Psoas muscle (tissue), 8 donors: ENCODE data around the gene DOCK2. TPM values are rescaled to one million over a fixed set of nuclear protein-coding genes. Genes with fewer than 3 reads are reported as not detected.
"Not testable (repeated sequence)": the region's sequence is repeated elsewhere in the genome, so short reads cannot be mapped to it uniquely, and the experiment has no call there.

Experiments used
- ATAC-seq, 4 donors: fragments of 200-7000 bp; cut with Tn5 transposase; one replicate each; pipeline ENCODE4 v1.9.1; 2020; ENCODE audit warnings: moderate library complexity in 3 of 4, mild to moderate bottlenecking in 2 of 4
- DNase-seq, 2 donors: peaks; one replicate each; pipeline ENCODE4 v3.0.0-alpha.2; 2020
- H3K27ac ChIP-seq: fragments of 200-600 bp; one replicate; pipeline ENCODE4 v1.8.0; 2022
- H3K27me3 ChIP-seq, 3 donors: fragments of 200-600 bp in 1 of 3; one replicate each; pipeline versions ENCODE4 v1.6.1 to v1.8.0; 2013 to 2022; ENCODE audit warnings: low read length in 2 of 3, mild to moderate bottlenecking in 2 of 3, moderate library complexity in 1 of 3; ENCODE audit not compliant: insufficient read depth in 3 of 3
- H3K36me3 ChIP-seq, 2 donors: fragments of 200-600 bp in 1 of 2; one replicate each; pipeline versions ENCODE4 v1.6.1 to v1.8.0; 2013 to 2022; ENCODE audit warnings: low read depth in 1 of 2, mild to moderate bottlenecking in 1 of 2, moderate library complexity in 1 of 2; ENCODE audit not compliant: insufficient read depth in 1 of 2
- H3K4me1 ChIP-seq: fragments of 200-600 bp; one replicate; pipeline ENCODE4 v1.8.0; 2022
- H3K4me3 ChIP-seq: fragments of 200-600 bp; one replicate; pipeline ENCODE4 v1.8.0; 2022; ENCODE audit warnings: mild to moderate bottlenecking
- H3K9me3 ChIP-seq: fragments of 200-600 bp; one replicate; pipeline ENCODE4 v1.8.0; 2022
- CTCF ChIP-seq: fragments of 200-600 bp; IDR thresholded peaks from one replicate; pipeline ENCODE4 v1.8.0; 2022; ENCODE audit warnings: antibody characterized with exemption
- WGBS, 3 donors: extraction: QIAGEN DNeasy Blood & Tissue Kit; methylation state at CpG; one replicate each; pipeline versions ENCODE4 v1.1.6 to v1.1.7; 2013; 5-methylcytosine and 5-hydroxymethylcytosine counted together
- intact Hi-C, 2 donors: fragments of 100-400 bp; cut with DNase I; formaldehyde crosslinking; loops; one replicate each; pipeline versions ENCODE4 v1.11.0 to v1.14.2; 2022
- polyA plus RNA-seq, 3 donors: library from polyadenylated mRNA; stranded (reverse); fragments of 200-250 nt; gene quantifications; one replicate each; pipeline ENCODE4 v1.2.3, GENCODE V29; 2013
- total RNA-seq, 4 donors: library from RNA; stranded (reverse); fragmentation: NEBNext Ultra II Directional in 2 of 4; extraction: Animal tissue kit (Norgen Biotek cat#: 25700) in 2 of 4; gene quantifications; one replicate each; pipeline versions ENCODE4 v1.2.1 to v1.2.4, GENCODE V29; 2021 to 2023
- donor health status: healthy with polysubstance abuse.
- donor health status: DM: no; HTN: no; CAD: no; lungs with moderate emphysema.
- donor health status: Bipolar disorder and iron deficiency.
- donor health status: healthy.
- donor health status: DM: yes; HTN: yes; CAD: no.
- donor health status: DM: no; HTN: no; CAD: no.
- donor health status: DM: no; HTN: no; CAD: no.
- donor health status: DM: yes; HTN: yes; CAD: no.

DOCK2 gene
- total and polyA plus RNA-seq, 7 donors = 0.37 to 4.4 (median 3.5) TPM

DNA sequence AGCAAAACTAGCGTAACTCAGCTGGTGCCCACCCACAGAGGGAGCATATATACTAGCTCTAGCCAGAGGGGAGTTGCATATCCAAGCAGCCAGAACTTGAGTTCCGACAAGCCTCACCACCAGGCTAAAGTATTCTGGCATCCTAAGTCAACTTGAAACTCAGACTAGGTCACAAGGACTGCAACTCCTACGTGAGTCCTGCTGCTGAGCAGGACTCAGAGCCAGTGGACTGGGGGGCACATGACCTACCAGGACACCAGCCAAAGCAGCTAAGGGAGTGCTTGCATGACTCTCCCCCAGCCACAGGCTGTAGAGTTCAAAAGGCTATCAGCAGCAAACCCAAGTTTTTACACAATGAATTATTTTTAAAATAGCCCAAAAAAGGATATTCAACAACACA lies 27.4 kb upstream of the DOCK2 start:
- no peak for DNase-seq
- no peaks in the 10 kb centered on the region for H3K27me3 ChIP-seq
- intact Hi-C loops = no loop called here
- H3K4me1 ChIP-seq = no peaks in the 10 kb centered on the region
- no peak overlapping the region for H3K27ac ChIP-seq
- H3K36me3 ChIP-seq = no peaks in the 10 kb centered on the region
- ATAC-seq = no peak
- no peak overlapping the region for H3K4me3 ChIP-seq
- peaks cover 7% of the 10 kb centered on the region for H3K9me3 ChIP-seq
- TF ChIP-seq CTCF = no peak
- 69 to 73% (median 70%) methylated on average over 3 of the region's 3 CpGs for WGBS, 3 donors

- no peak for TF ChIP-seq CTCF
- no peak overlapping the region for H3K4me3 ChIP-seq
- 75 to 81% (median 75%) methylated on average over 4 of the region's 4 CpGs for WGBS, 3 donors
- H3K4me1 ChIP-seq = no peaks in the 10 kb centered on the region
- ATAC-seq (no peak), DNase-seq (no peak)
- peaks cover 7% of the 10 kb centered on the region for H3K9me3 ChIP-seq
- no peaks in the 10 kb centered on the region for H3K27me3 ChIP-seq
- H3K27ac ChIP-seq = no peak overlapping the region
- H3K36me3 ChIP-seq = no peaks in the 10 kb centered on the region
- intact Hi-C loops = no loop called here
Measured at GRCh38 chr5:169610606-169611005, 26.5 kb upstream of the DOCK2 start.

DNA sequence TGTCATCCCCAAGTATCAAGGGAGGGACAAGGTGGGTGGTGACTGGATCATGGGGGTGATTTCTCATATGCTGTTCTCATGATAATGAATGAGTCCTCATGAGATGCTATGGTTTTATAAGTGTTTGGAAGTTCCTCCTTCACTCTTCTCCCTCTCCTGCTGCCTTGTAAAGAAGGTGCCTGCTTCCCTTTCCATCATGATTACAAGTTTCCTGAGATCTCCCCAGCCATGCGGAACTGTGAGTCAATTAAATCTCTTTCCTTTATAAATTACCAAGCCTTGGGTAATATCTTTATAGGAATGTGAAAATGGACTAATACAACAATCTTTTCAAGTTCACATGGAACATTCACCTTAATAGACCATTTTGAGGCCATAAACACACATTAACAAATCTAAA lies 21.5 kb upstream of the DOCK2 start:
- intact Hi-C loops = no loop called here
- Histone ChIP-seq H3K27me3 (no peaks in the 10 kb centered on the region), H3K4me3 (no peak overlapping the region), H3K4me1 (no peaks in the 10 kb centered on the region), H3K27ac (no peak overlapping the region), H3K9me3 (peaks cover 4% of the 10 kb centered on the region), H3K36me3 (no peaks in the 10 kb centered on the region)
- ATAC-seq (no peak), DNase-seq (no peak)
- WGBS, 3 donors = 77 to 93% (median 79%) methylated on average over 1 of the region's 1 CpG
- TF ChIP-seq CTCF = no peak

DNA sequence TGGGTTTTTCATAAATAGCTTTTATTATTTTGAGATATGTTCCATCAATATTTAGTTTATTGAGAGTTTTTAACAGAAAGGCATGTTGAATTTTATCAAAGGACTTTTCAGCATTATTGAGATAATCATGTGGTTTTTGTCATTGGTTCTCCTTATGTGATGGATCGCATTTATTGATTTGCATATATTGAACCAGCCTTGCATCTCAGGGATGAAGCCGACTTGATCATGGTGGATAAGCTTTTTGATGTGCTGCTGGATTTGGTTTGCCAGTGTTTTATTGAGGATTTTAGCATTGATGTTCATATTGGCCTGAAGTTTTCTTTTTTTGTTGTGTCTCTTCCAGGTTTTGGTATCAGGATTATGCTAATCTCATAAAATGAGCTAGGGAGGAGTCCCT lies 12.8 kb upstream of the DOCK2 start:
- 89 to 98% (median 97%) methylated on average over 2 of the region's 2 CpGs for WGBS, 3 donors

DNA sequence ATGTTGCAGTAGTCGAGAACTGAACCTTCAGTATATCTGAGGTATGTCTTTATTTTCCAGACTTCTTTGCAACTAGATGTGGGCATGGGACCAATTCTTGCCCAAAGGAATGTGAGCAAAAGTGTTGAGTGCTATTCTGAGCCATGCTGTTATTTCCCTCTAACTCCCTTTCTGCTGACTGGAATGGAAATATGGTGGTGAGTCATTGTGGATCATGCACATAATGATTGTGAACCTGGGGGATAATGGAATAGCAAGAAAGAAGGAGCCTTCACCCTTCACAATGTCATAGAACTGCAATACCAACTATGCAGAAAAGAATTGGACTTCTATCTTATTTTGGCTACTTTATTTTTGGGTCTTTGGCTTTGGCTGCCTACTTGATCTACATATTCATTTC lies 10.3 kb upstream of the DOCK2 start:
- no peak for TF ChIP-seq CTCF
- DNase-seq (no peak), ATAC-seq (no peak)
- H3K4me1 ChIP-seq = no peaks in the 10 kb centered on the region
- no peaks in the 10 kb centered on the region for H3K36me3 ChIP-seq
- no peak overlapping the region for H3K4me3 ChIP-seq
- WGBS, 3 donors = 64 to 88% (median 84%) methylated on average over 1 of the region's 1 CpG
- no peaks in the 10 kb centered on the region for H3K27me3 ChIP-seq
- intact Hi-C loops = no loop called here
- H3K9me3 ChIP-seq = no peaks in the 10 kb centered on the region
- H3K27ac ChIP-seq = no peak overlapping the region

More for the DNA sequence above, 12.8 kb upstream of the DOCK2 start:
- DNase-seq, H3K9me3 ChIP-seq, H3K27ac ChIP-seq, H3K27me3 ChIP-seq, intact Hi-C loops, H3K4me3 ChIP-seq, H3K36me3 ChIP-seq, H3K4me1 ChIP-seq, ATAC-seq: not testable (repeated sequence)
